HCT116 (cell line): ENCODE measurements around the gene SEMA3F.

Experiments used
- CTCF ChIP-seq, 3 experiments: fragments of 200-600 bp in 1 of 3; sonication (generic) in 1 of 3; IDR thresholded peaks in 2 of 3; conservative IDR thresholded peaks in 1 of 3; 2 replicates each; pipeline ENCODE4 v1.5.1; 2012 to 2017; ENCODE audit warnings: low read depth in 2 of 3, low read length in 2 of 3, antibody characterized with exemption in 1 of 3, borderline replicate concordance in 1 of 3, control low read depth in 1 of 3, mild to moderate bottlenecking in 1 of 3, mixed read lengths in 1 of 3, mixed run types in 1 of 3, moderate library complexity in 1 of 3; ENCODE audit not compliant: insufficient read depth in 1 of 3
- EZH2 ChIP-seq: fragments of 200-600 bp; sonication (generic); IDR thresholded peaks from 2 replicates; pipeline ENCODE4 v1.6.1; 2017; ENCODE audit warnings: antibody characterized with exemption, mixed run types
- EZH2phosphoT487 ChIP-seq: fragments of 200-600 bp; IDR thresholded peaks from 2 replicates; pipeline ENCODE4 v1.6.1; 2018; ENCODE audit warnings: antibody characterized with exemption, borderline replicate concordance
- FOSL1 ChIP-seq: IDR thresholded peaks from 2 replicates; pipeline ENCODE4 v1.6.1; 2012; ENCODE audit warnings: low read depth
- POLR2A ChIP-seq: IDR thresholded peaks from 2 replicates; pipeline ENCODE4 v1.7.0; 2011; ENCODE audit warnings: borderline replicate concordance; ENCODE audit not compliant: insufficient read depth, insufficient read length; ENCODE audit errors: extremely low read depth
- POLR2AphosphoS5 ChIP-seq: IDR thresholded peaks from 2 replicates; pipeline ENCODE4 v1.6.1; 2011; ENCODE audit warnings: mild to moderate bottlenecking, low read depth, low read length, moderate library complexity
- RAD21 ChIP-seq: IDR thresholded peaks from 2 replicates; pipeline ENCODE4 v1.6.1; 2012; ENCODE audit warnings: low read depth, mild to moderate bottlenecking
- REST ChIP-seq: IDR thresholded peaks from 2 replicates; pipeline ENCODE4 v1.6.1; 2012; ENCODE audit warnings: low read depth
- SIN3A ChIP-seq: IDR thresholded peaks from 2 replicates; pipeline ENCODE4 v1.6.1; 2012; ENCODE audit warnings: low read depth
- YY1 ChIP-seq: IDR thresholded peaks from 2 replicates; pipeline ENCODE4 v1.6.1; 2011; ENCODE audit warnings: low read length, low read depth, moderate library complexity, mild to moderate bottlenecking; ENCODE audit not compliant: insufficient replicate concordance; ENCODE audit errors: extremely low read depth
- ZFX ChIP-seq: fragments of 450-650 bp; IDR thresholded peaks from 2 replicates; pipeline ENCODE4 v1.6.1; 2017

GRCh38 chr3:50212971-50213370, 57.8 kb downstream of the SEMA3F start:
- TF ChIP-seq POLR2AphosphoS5 (no peak), CTCF (IDR thresholded peaks at IDR 0.05 in 2 of 3, conservative IDR thresholded peaks at IDR 0.05 in 1 of 3; ENCODE audit: borderline replicate concordance in 1 of 3, insufficient read depth in 1 of 3, low read depth in 2 of 3, low read length in 2 of 3) (no peak), REST (no peak), SIN3A (no peak), POLR2A (no peak), FOSL1 (no peak), EZH2 (no peak), YY1 (no peak), RAD21 (no peak), EZH2phosphoT487 (no peak), ZFX (no peak)
